ENCODE results near the gene YY1. TPM values are rescaled to one million over a fixed set of nuclear protein-coding genes. Genes with fewer than 3 reads are reported as not detected.
A peak's percentile ranks its signal among the peaks of the same experiment; 100 is the strongest.

YY1 gene
- total RNA-seq, 2 experiments from 2014 or later, result 88.6 to 98.2 TPM

DNA sequence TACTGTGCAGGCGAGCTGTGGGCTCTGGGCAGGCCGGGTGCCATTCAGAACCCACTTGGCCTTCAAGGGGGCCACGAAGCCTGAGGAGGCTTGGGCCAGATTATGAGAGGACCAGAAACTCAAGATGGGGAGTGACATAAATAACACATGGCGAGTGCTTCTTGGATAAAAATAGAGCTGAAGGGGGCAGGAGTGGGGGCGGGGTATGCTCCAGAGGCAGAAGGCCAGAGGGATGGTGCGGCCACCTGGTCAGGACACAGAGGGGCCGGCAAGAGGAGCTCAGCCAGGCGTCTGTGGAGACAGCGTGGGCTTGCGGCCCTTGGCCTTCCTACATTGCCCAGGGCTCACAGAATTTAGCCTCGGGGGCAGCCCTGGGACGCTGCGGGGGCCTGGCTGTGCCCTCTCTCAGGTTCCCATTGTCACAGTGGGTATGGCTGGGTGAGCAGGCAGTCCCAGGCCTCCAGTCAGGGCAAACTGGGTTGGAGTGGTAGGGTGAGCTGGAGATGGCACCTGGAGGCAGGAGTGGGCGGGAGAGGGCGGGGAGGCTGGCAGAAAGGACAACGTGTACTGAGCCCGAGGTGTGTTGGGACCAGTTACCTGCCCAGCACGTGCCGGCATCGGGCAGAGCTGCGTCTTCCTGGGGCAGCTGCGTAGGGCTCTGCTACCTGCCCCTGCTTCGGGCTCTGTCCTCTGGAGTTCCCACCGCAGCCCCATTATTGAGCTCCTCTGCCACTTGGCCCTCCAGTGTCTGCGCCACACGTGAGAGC, 74.7 kb downstream of the YY1 start:
- POLR2A ChIA-PET, result no interaction called here
- Mint-ChIP-seq H3K4me3 (no peak overlapping the region), H3K27ac (no peak overlapping the region)

DNA sequence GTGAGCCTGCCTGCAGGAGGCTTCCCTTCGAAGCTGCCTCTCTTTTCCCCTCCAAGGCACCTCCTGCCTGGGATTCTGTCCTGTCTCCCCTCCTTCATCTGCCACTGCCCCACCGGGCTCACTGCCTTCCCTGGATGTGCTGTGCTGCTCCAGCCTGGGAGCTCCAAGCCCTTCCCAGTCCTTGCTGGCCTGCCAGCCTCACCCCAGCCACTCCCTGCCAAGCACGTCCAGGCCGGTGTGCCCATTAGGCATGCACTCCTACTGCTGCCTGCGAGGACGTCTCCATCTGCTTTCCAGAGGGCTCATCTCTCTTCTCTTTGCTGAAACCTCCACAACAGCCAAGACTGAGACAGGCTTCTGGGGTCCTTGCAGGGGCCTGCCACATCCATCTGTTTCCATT, 75.8 kb downstream of the YY1 start:
- CTCF ChIA-PET, result no interaction called here
- H3K4me3 Mint-ChIP-seq, result no peak overlapping the region

More for the DNA sequence above, 74.7 kb downstream of the YY1 start:
- no peak for DNase-seq
- intact Hi-C loops (cut with micrococcal nuclease), result no loop called here
- Mint-ChIP-seq H3K36me3 (no peaks in the 10 kb centered on the region), H3K9me3 (no peaks in the 10 kb centered on the region), H3K4me1 (ENCODE audit: low read depth) (peaks cover 5% of the 10 kb centered on the region), H3K27me3 (no peaks in the 10 kb centered on the region)
- CTCF ChIA-PET, result interaction anchor here (1.7 kb wide), 1 partner anchor 28 kb away, joined by 6 read pairs; no protein-coding TSS in a partner anchor

DNA sequence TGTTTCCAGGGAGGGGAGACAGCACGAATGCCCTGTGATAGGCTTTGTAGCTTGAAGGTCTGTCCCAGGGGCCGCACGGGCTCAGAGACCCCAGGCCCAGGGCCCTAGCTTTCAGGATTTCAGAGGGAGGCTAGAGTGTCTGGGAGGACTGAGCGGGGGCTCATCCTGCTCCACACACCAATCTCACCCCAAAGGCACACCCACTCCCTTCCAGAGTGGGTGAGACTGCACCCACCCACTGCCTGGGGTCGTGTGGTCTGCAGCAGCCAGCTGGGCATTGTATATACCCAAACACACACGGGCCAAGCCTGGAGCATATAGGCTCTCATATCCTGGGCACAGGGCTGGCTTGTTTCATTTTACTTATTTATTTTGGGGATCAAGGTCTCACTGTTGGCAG, 78.4 kb downstream of the YY1 start:
- Mint-ChIP-seq H3K4me3 (no peak overlapping the region), H3K27ac (no peak overlapping the region), H3K9me3 (no peaks in the 10 kb centered on the region), H3K4me1 (ENCODE audit: low read depth) (peaks cover 5% of the 10 kb centered on the region), H3K36me3 (no peaks in the 10 kb centered on the region), H3K27me3 (no peaks in the 10 kb centered on the region)
- CTCF ChIA-PET, result interaction anchor here (0.6 to 1.8 kb wide), 2 partner anchors 13 to 44 kb away, joined by 3 to 5 read pairs; no protein-coding TSS in a partner anchor
- no peak for DNase-seq
- POLR2A ChIA-PET, result no interaction called here
- intact Hi-C loops (cut with micrococcal nuclease), result no loop called here

More for the DNA sequence above, 75.8 kb downstream of the YY1 start:
- POLR2A ChIA-PET, result no interaction called here
- no peaks in the 10 kb centered on the region for H3K9me3 Mint-ChIP-seq
- no peaks in the 10 kb centered on the region for H3K27me3 Mint-ChIP-seq
- no peak for DNase-seq
- no peaks in the 10 kb centered on the region for H3K36me3 Mint-ChIP-seq
- intact Hi-C loops (cut with micrococcal nuclease), result no loop called here
- peaks cover 5% of the 10 kb centered on the region for H3K4me1 Mint-ChIP-seq (ENCODE audit: low read depth)
- no peak overlapping the region for H3K27ac Mint-ChIP-seq

DNA sequence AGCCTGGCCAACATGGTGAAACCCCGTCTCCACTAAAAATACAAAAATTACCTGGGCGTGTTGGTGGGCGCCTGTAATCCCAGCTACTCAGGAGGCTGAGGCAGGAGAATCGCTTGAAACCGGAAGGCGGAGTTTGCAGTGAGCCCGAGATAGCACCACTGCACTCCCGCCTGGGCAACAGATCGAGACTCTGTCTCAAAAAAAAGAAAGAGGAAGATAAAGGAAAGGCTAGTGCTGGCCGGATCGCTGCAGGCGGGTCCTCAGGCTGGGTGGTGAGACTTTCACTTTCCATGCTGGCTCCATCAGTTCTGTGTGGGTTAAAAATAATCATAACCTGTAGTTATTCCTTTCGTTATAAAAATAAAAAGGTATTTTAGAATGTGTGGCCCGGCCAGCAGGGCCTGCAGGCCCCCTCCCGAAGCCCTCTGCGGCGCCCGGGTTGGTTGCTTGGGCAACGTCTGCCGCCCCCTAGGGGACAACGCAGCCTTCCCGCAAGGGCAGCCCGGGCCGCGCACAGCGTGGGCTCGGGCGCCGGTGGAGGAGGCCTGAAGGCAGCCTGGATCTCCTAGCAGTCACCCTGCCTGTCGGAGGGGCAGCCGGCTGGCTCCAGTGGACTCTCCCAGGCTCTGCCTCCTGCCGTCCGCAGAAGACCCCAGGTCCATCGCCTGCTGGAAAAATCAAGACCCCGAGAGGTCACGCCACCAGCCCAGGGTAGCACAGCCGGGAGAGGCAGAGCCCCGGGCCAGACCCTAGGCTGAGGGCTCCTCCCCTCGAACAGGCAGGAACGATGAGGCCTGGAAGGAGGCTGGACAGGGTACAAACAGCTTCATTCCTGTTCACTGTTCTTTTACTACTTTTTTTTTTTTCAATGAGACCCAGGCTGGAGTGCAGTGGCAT, 79.2 kb downstream of the YY1 start:
- ChIA-PET CTCF (interaction anchor here (0.6 to 2.6 kb wide), 5 partner anchors 13 to 77 kb away, joined by 3 to 8 read pairs (median 4); no protein-coding TSS in a partner anchor), POLR2A (no interaction called here)
- Mint-ChIP-seq H3K27me3 (no peaks in the 10 kb centered on the region), H3K4me3 (peak overlapping the region; percentile 57), H3K27ac (no peak overlapping the region), H3K9me3 (no peaks in the 10 kb centered on the region), H3K4me1 (ENCODE audit: low read depth) (peaks cover 5% of the 10 kb centered on the region), H3K36me3 (no peaks in the 10 kb centered on the region)
- intact Hi-C loops (cut with micrococcal nuclease), result no loop called here
- peak; percentile 79 for DNase-seq

DNA sequence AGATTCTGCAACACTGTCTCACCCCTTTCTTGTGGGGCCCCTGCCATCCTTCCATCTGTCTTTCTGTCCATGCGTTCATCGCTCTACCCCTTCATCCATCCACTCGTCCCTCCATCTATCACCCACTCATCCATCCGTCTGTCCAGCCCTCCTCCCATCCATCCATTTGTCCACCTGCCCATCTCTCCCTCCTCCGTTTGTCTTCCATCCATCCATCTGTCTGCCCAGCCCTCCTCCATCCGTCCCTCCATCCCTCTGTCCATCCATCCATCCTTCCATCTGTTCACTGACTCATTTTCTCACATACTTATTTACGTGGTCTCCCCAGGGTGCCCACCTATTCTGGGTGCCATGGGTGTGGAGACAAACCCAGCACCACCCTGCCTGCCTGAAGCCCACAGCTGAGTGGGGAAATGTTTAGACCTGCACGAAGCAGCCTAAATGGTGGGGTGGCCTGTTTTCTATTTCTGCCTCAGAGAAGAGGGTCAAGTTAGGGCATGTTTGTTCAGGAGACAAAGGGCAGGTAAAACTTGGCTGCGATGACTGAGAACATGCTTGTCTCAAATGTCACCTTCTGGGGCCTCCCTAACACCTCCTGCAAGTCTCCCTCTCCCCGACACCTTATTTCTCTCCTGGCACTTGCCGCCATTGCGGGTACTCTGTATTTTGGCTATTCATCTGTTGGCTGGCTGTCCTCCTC, 81.4 kb downstream of the YY1 start:
- Mint-ChIP-seq H3K4me3 (no peak overlapping the region), H3K27ac (no peak overlapping the region), H3K9me3 (no peaks in the 10 kb centered on the region), H3K4me1 (ENCODE audit: low read depth) (peaks cover 5% of the 10 kb centered on the region), H3K27me3 (no peaks in the 10 kb centered on the region), H3K36me3 (no peaks in the 10 kb centered on the region)
- ChIA-PET POLR2A (no interaction called here), CTCF (interaction anchor here (2.6 kb wide), 1 partner anchor 36 kb away, joined by 8 read pairs; no protein-coding TSS in a partner anchor)
- intact Hi-C loops (cut with micrococcal nuclease), result no loop called here
- no peak for DNase-seq

DNA sequence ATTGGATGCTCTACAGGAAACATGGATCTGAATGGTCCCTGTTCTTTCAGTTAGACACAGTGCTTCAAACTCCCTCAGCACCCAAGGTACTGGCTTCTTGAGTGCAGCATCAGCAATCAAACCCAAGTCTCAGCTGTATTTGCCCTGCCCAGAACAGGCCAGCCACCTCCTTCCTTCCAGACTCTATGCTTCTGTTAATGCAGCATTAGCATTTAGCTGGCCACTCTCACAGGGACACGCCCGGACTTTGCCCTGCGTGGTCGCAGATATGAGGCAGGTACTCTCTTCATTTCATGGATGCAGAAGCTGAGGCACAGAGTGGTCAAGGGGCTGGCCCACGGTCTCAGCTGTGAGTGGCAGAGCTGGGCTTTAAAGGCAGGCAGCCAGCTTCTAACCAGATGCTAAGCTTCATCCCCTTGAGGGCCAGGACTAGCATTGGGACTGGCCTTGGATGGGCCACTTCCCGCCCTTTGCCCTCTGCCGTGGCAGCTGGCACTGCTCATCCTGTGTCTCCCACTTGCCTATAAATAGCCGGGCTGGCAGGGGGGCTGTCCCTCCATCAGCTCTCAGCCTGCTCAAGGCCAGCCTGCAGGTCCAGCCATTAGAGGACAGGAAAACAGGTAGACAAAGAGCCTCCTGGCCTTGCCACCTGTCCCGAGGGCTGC, 82.7 kb downstream of the YY1 start:
- intact Hi-C loops (cut with micrococcal nuclease), result no loop called here
- Mint-ChIP-seq H3K4me3 (no peak overlapping the region), H3K27ac (no peak overlapping the region), H3K4me1 (ENCODE audit: low read depth) (peaks cover 5% of the 10 kb centered on the region), H3K27me3 (no peaks in the 10 kb centered on the region), H3K36me3 (no peaks in the 10 kb centered on the region), H3K9me3 (no peaks in the 10 kb centered on the region)
- POLR2A ChIA-PET, result no interaction called here
- no peak for DNase-seq
- CTCF ChIA-PET, result interaction anchor here (0.6 to 1.1 kb wide), 2 partner anchors 13 to 61 kb away, joined by 3 read pairs; no protein-coding TSS in a partner anchor

DNA sequence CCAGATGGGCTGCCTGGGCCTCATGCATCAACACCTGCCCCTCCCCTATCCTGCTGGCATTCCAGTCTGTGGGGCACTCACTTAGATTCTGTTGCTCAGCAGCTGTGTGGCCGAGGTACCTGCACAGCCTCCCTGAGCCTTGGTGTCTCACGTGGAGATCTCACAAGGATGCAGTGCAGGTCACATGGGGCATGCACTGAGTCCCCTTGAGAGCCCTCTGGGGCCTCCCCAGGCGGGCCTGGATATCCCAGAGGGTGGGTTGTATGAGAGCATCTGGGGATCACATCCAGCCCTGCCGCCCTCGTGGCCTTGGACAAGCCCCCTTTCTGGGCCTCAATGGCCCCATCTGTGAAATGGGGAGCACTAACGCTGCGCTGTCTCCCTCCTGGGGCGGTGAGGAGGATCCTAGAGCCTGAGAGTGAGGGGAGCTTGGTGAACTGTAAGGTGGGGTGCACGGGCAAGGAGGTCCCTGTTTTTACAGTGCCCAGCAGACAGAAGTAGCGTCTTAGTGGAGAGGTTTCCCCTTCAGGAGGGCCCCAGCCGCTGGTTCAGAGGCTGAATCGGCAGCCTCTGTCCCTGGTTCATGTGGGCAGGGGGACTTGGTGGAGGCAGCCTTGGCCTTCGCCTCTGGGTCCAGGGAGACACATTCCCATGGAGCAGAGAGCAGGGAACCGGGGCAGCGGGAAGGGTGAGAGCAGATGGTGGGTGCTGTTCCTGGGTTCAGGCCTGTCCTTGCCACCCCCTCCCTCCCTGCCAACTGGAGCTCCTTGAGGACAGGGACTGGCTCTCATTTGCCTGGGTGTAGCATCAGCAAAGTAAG, 83.4 kb downstream of the YY1 start:
- Mint-ChIP-seq H3K27me3 (no peaks in the 10 kb centered on the region), H3K4me1 (ENCODE audit: low read depth) (peaks cover 5% of the 10 kb centered on the region), H3K9me3 (no peaks in the 10 kb centered on the region), H3K4me3 (no peak overlapping the region), H3K36me3 (no peaks in the 10 kb centered on the region), H3K27ac (no peak overlapping the region)
- intact Hi-C loops (cut with micrococcal nuclease), result no loop called here
- DNase-seq, result no peak
- CTCF ChIA-PET, result interaction anchor here (0.6 to 1.1 kb wide), 3 partner anchors 12 to 324 kb away, joined by 3 read pairs; no protein-coding TSS in a partner anchor
- POLR2A ChIA-PET, result no interaction called here

DNA sequence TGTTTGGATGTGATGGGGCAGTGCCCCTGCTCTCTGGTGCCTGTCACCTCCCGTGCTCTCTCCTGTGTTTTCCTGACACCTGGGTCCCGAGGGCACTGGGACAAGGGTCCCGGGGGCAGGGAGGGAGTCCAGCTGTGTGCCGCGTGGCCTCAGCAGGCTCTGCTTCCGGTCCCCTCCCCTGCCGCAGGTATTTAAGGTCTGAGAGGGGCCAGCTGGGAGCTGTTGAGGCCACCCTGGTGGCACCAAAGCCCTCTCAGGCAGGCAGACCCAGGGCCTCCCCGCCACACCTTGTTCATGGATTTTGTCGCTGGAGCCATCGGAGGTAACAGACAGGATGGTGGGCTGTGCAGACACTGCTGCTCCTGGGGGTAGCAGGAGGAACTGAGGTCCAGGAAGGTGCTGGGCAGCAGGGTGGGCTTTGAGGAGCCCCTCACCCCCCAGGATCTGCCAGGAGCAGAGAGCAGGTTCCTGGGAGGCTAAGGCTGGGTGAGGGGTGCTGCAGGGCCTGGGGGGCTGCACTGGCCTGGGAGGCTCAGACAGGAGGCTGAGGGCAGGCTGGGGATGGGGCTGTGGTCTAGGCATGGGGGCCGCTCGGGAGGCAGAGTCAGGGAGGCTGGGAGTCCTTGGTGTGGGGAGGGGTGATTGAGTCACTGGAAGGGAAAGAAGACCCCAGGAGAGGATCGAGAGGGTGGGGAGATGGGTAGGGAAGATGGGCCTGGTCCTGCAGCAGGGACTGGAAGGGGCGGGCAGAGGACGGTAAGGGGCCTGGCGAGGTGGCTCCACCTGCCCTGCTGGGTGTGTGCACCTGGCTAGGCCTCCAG, 84.4 kb downstream of the YY1 start, which contains the start of gene SLC25A47:
TSS of gene SLC25A47 (plus strand) at position 219 of the 821 bp plus-strand sequence. CDS start at position 295, 76 bp downstream.
- H3K4me1 Mint-ChIP-seq (ENCODE audit: low read depth), result no peaks in the 10 kb centered on the region
- POLR2A ChIA-PET, result interaction anchor here (1.2 kb wide), 1 partner anchor 20 kb away, joined by 4 read pairs; no protein-coding TSS in a partner anchor
- no peaks in the 10 kb centered on the region for H3K27me3 Mint-ChIP-seq
- no peaks in the 10 kb centered on the region for H3K36me3 Mint-ChIP-seq
- no peaks in the 10 kb centered on the region for H3K9me3 Mint-ChIP-seq
- CTCF ChIA-PET, result interaction anchor here (1.0 kb wide), 1 partner anchor 323 kb away, joined by 3 read pairs; no protein-coding TSS in a partner anchor
- no peak within 1 kb of the TSS for H3K4me3 Mint-ChIP-seq
- DNase-seq, result no peak
- intact Hi-C loops (cut with micrococcal nuclease), result no loop called here
- no peak within 1 kb of the TSS for H3K27ac Mint-ChIP-seq

DNA sequence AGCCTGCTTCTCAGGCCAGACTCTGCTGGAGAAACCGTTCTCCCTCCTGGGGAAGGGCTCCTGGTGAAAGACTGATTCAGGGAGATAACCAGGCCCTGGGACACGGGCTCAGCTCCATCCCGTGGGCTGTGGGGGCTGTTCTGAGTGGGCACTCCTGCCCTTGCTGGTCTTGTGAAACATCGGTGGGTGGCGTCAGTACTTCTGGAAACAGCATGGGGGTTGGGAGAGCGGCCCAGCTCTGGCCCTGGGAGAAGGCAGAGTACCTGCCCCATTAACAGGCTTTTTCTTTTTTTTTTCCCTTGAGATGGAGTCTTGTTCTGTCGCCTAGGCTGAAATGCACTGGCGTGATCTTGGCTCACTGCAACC, 85.0 kb downstream of the YY1 start:
- no peaks in the 10 kb centered on the region for H3K9me3 Mint-ChIP-seq
- no peak overlapping the region for H3K27ac Mint-ChIP-seq
- no peaks in the 10 kb centered on the region for H3K36me3 Mint-ChIP-seq
- intact Hi-C loops (cut with micrococcal nuclease), result no loop called here
- ChIA-PET POLR2A (interaction anchor here (1.2 kb wide), 1 partner anchor 20 kb away, joined by 4 read pairs; no protein-coding TSS in a partner anchor), CTCF (no interaction called here)
- H3K27me3 Mint-ChIP-seq, result no peaks in the 10 kb centered on the region
- DNase-seq, result no peak
- H3K4me1 Mint-ChIP-seq (ENCODE audit: low read depth), result no peaks in the 10 kb centered on the region
- H3K4me3 Mint-ChIP-seq, result no peak overlapping the region

DNA sequence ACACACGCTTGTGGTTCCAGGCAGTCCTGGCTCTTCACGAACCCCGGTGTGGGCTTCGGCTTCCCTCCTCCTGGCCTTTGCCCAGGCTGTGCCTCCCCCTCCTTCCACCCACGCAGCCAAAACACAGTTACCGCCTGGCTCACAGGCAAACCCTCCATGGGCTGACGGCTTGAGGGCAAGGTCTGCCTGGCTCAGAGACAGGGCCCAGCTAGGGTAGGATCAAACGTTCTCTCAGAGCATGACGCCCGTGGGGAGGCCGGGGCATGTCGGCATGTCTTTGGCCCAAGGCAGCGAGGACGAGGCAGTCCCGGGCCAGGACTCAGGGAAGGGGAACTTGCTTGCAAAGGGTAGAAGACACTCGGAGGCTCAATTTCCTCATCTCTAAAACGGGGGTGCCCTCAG, 86.3 kb downstream of the YY1 start:
- H3K36me3 Mint-ChIP-seq, result no peaks in the 10 kb centered on the region
- no peak overlapping the region for H3K27ac Mint-ChIP-seq
- ChIA-PET CTCF (no interaction called here), POLR2A (no interaction called here)
- no peaks in the 10 kb centered on the region for H3K27me3 Mint-ChIP-seq
- H3K4me1 Mint-ChIP-seq (ENCODE audit: low read depth), result no peaks in the 10 kb centered on the region
- intact Hi-C loops (cut with micrococcal nuclease), result no loop called here
- no peaks in the 10 kb centered on the region for H3K9me3 Mint-ChIP-seq
- no peak overlapping the region for H3K4me3 Mint-ChIP-seq
- no peak for DNase-seq

All from activated CD4-positive, alpha-beta memory T cell treated with anti-CD3 and anti-CD28 coated beads for 36 hours (primary cell).